Activated CD8-positive, alpha-beta memory T cell treated with anti-CD3 and anti-CD28 coated beads for 36 hours (primary cell): Measurements from ENCODE around the gene BHLHE40. TPM values are rescaled to one million over a fixed set of nuclear protein-coding genes. Genes with fewer than 3 reads are reported as not detected.

Experiments used
- CTCF ChIA-PET: fragments of 350-600 bp; sonication (Branson Sonifier 250); formaldehyde crosslinking; loops from one replicate; lab custom pipeline; 2021; ENCODE audit warnings: antibody characterized with exemption; lab: Charles Lee
- POLR2A ChIA-PET: fragments of 350-600 bp; sonication (Branson Sonifier 250); formaldehyde crosslinking; loops from one replicate; lab custom pipeline; 2021; ENCODE audit warnings: antibody characterized with exemption; lab: Charles Lee
- total RNA-seq, 2 experiments: library from RNA; stranded (reverse); gene quantifications; one replicate each; pipeline ENCODE4 v1.2.3, GENCODE V29; 2021

The BHLHE40 gene
- total RNA-seq, 2 experiments from 2014 or later: 265 to 271 TPM

- ChIA-PET POLR2A (no interaction called here), CTCF (interaction anchor here (1.4 to 1.8 kb wide), 2 partner anchors 8 to 26 kb away, joined by 3 to 4 read pairs; no protein-coding TSS in a partner anchor)
Measured at GRCh38 chr3:4992118-4992517, 12.9 kb downstream of the BHLHE40 start.

GRCh38 chr3:4993276-4994143, 14.3 kb downstream of the BHLHE40 start:
- ChIA-PET CTCF (interaction anchor here (0.5 to 1.8 kb wide), 4 partner anchors 9 to 282 kb away, joined by 3 to 5 read pairs (median 4); no protein-coding TSS in a partner anchor), POLR2A (interaction anchor here (0.6 kb wide), 1 partner anchor 18 kb away, joined by 3 read pairs; no protein-coding TSS in a partner anchor)

- CTCF ChIA-PET: interaction anchor here (0.5 to 1.8 kb wide), 4 partner anchors 8 to 283 kb away, joined by 3 to 5 read pairs (median 4); no protein-coding TSS in a partner anchor
- POLR2A ChIA-PET: interaction anchor here (0.5 to 0.9 kb wide), 2 partner anchors 15 to 18 kb away, joined by 3 to 5 read pairs; partner anchors contain the start of gene BHLHE40
Measured at GRCh38 chr3:4994144-4994730, 15.0 kb downstream of the BHLHE40 start.

GRCh38 chr3:4994823-4995499, 15.7 kb downstream of the BHLHE40 start:
- POLR2A ChIA-PET: interaction anchor here (0.5 to 0.9 kb wide), 2 partner anchors 16 to 17 kb away, joined by 3 to 5 read pairs; partner anchors contain the start of gene BHLHE40
- CTCF ChIA-PET: interaction anchor here (0.7 to 1.6 kb wide), 2 partner anchors 9 to 284 kb away, joined by 4 to 5 read pairs; no protein-coding TSS in a partner anchor

- CTCF ChIA-PET: no interaction called here
- POLR2A ChIA-PET: no interaction called here
Measured at GRCh38 chr3:4995500-4996053, 16.3 kb downstream of the BHLHE40 start.

- ChIA-PET POLR2A (interaction anchor here (0.6 to 0.9 kb wide), 2 partner anchors 11 to 285 kb away, joined by 3 to 5 read pairs; no protein-coding TSS in a partner anchor), CTCF (interaction anchor here (0.6 to 1.2 kb wide), 3 partner anchors 10 to 531 kb away, joined by 3 to 4 read pairs (median 3); no protein-coding TSS in a partner anchor)
Measured at GRCh38 chr3:4996223-4996765, 17.1 kb downstream of the BHLHE40 start.

- CTCF ChIA-PET: interaction anchor here (0.6 to 1.2 kb wide), 3 partner anchors 10 to 532 kb away, joined by 3 to 4 read pairs (median 3); no protein-coding TSS in a partner anchor
- POLR2A ChIA-PET: interaction anchor here (0.6 to 0.9 kb wide), 2 partner anchors 12 to 286 kb away, joined by 3 to 5 read pairs; no protein-coding TSS in a partner anchor
Measured at GRCh38 chr3:4996771-4997291, 17.6 kb downstream of the BHLHE40 start.

GRCh38 chr3:4997946-4998345, 18.7 kb downstream of the BHLHE40 start:
- CTCF ChIA-PET: no interaction called here
- POLR2A ChIA-PET: interaction anchor here (0.5 kb wide), 1 partner anchor 198 kb away, joined by 4 read pairs; no protein-coding TSS in a partner anchor

- POLR2A ChIA-PET: interaction anchor here (0.7 kb wide), 1 partner anchor 21 kb away, joined by 5 read pairs; the partner anchor contains the start of gene BHLHE40
- CTCF ChIA-PET: interaction anchor here (0.5 to 0.6 kb wide), 2 partner anchors 17 to 138 kb away, joined by 3 read pairs; no protein-coding TSS in a partner anchor
Measured at GRCh38 chr3:4999531-5000184, 20.4 kb downstream of the BHLHE40 start.

- CTCF ChIA-PET: interaction anchor here (1.1 kb wide), 1 partner anchor 163 kb away, joined by 3 read pairs; no protein-coding TSS in a partner anchor
- POLR2A ChIA-PET: interaction anchor here (1.3 kb wide), 1 partner anchor 14 kb away, joined by 3 read pairs; no protein-coding TSS in a partner anchor
Measured at GRCh38 chr3:5001135-5001534, 21.9 kb downstream of the BHLHE40 start.

- ChIA-PET CTCF (interaction anchor here (1.0 to 1.7 kb wide), 2 partner anchors 20 to 152 kb away, joined by 5 to 12 read pairs; no protein-coding TSS in a partner anchor), POLR2A (interaction anchor here (1.0 to 1.7 kb wide), 4 partner anchors 15 to 28 kb away, joined by 5 to 25 read pairs (median 8); partner anchors contain the start of gene BHLHE40)
Measured at GRCh38 chr3:5001805-5002173, 22.6 kb downstream of the BHLHE40 start.

- POLR2A ChIA-PET: interaction anchor here (0.6 to 1.7 kb wide), 6 partner anchors 9 to 158 kb away, joined by 3 to 25 read pairs (median 6); partner anchors contain the start of gene BHLHE40
- CTCF ChIA-PET: interaction anchor here (0.9 to 1.7 kb wide), 6 partner anchors 9 to 152 kb away, joined by 4 to 12 read pairs (median 5); no protein-coding TSS in a partner anchor
Measured at GRCh38 chr3:5002174-5002870, 23.1 kb downstream of the BHLHE40 start.

- CTCF ChIA-PET: interaction anchor here (0.9 to 1.7 kb wide), 7 partner anchors 8 to 153 kb away, joined by 3 to 12 read pairs (median 5); no protein-coding TSS in a partner anchor
- POLR2A ChIA-PET: interaction anchor here (0.6 to 1.7 kb wide), 6 partner anchors 9 to 159 kb away, joined by 3 to 25 read pairs (median 6); partner anchors contain the start of gene BHLHE40
Measured at GRCh38 chr3:5002871-5003247, 23.6 kb downstream of the BHLHE40 start.

- CTCF ChIA-PET: interaction anchor here (1.0 to 1.5 kb wide), 4 partner anchors 18 to 25 kb away, joined by 3 to 5 read pairs (median 3); no protein-coding TSS in a partner anchor
- POLR2A ChIA-PET: interaction anchor here (0.5 to 1.0 kb wide), 2 partner anchors 25 to 33 kb away, joined by 3 to 10 read pairs; partner anchors contain the start of gene BHLHE40
Measured at GRCh38 chr3:5004319-5005152, 25.3 kb downstream of the BHLHE40 start.

- ChIA-PET CTCF (interaction anchor here (1.3 to 1.5 kb wide), 2 partner anchors 17 to 21 kb away, joined by 3 to 5 read pairs; no protein-coding TSS in a partner anchor), POLR2A (no interaction called here)
Measured at GRCh38 chr3:5005367-5005766, 26.1 kb downstream of the BHLHE40 start.
